HG03280 (cell line): ENCODE results near the gene ZBTB18.
"Not testable (repeated sequence)": the region's sequence is repeated elsewhere in the genome, so short reads cannot be mapped to it uniquely, and the experiment has no call there.

Experiments
- ATAC-seq: cut with Tn5 transposase; IDR thresholded peaks from one replicate; pipeline ENCODE4 v1.9.1; 2021; ENCODE audit warnings: mild to moderate bottlenecking, moderate library complexity; ENCODE audit not compliant: unreplicated experiment

ZBTB18 gene

GRCh38 chr1:244050835-244051444 lies at the start of gene ZBTB18:
Gene ZBTB18, plus strand, starts transcription at chr1:244051283. Its CDS starts 149 bp downstream, at chr1:244051432.
- no peak for ATAC-seq

GRCh38 chr1:244002721-244003120 lies 48.4 kb upstream of the ZBTB18 start:
- ATAC-seq, result no peak

- no peak for ATAC-seq
These were observed 45.6 kb upstream of the ZBTB18 start for GRCh38 chr1:244005455-244005854.

GRCh38 chr1:244006381-244006901 lies 44.6 kb upstream of the ZBTB18 start:
- no peak for ATAC-seq

- no peak for ATAC-seq
These were observed 44.1 kb upstream of the ZBTB18 start for GRCh38 chr1:244006961-244007360.

- ATAC-seq, result no peak
These were observed 40.9 kb upstream of the ZBTB18 start for GRCh38 chr1:244010191-244010590.

- ATAC-seq, result no peak
These were observed 40.4 kb upstream of the ZBTB18 start for GRCh38 chr1:244010703-244011123.

- no peak for ATAC-seq
These were observed 39.8 kb upstream of the ZBTB18 start for GRCh38 chr1:244011271-244011670.

GRCh38 chr1:244011786-244012185 lies 39.3 kb upstream of the ZBTB18 start:
- no peak for ATAC-seq

GRCh38 chr1:244012202-244012601 lies 38.9 kb upstream of the ZBTB18 start:
- ATAC-seq, result no peak

GRCh38 chr1:244013100-244013499 lies 38.0 kb upstream of the ZBTB18 start:
- ATAC-seq, result no peak

- ATAC-seq, result not testable (repeated sequence)
These were observed 36.2 kb upstream of the ZBTB18 start for GRCh38 chr1:244014862-244015261.

GRCh38 chr1:244019982-244020485 lies 31.0 kb upstream of the ZBTB18 start:
- ATAC-seq, result no peak

- ATAC-seq, result no peak
These were observed 29.7 kb upstream of the ZBTB18 start for GRCh38 chr1:244021427-244021826.

- no peak for ATAC-seq
These were observed 28.8 kb upstream of the ZBTB18 start for GRCh38 chr1:244022311-244022710.

- ATAC-seq, result no peak
These were observed 28.1 kb upstream of the ZBTB18 start for GRCh38 chr1:244022864-244023440.

- no peak for ATAC-seq
These were observed 23.5 kb upstream of the ZBTB18 start for GRCh38 chr1:244027491-244028145.

- no peak for ATAC-seq
These were observed 22.4 kb upstream of the ZBTB18 start for GRCh38 chr1:244028701-244029100.

GRCh38 chr1:244029124-244029523 lies 22.0 kb upstream of the ZBTB18 start:
- ATAC-seq, result no peak

- ATAC-seq, result no peak
These were observed 20.5 kb upstream of the ZBTB18 start for GRCh38 chr1:244030481-244031040.

- ATAC-seq, result no peak
These were observed 15.7 kb upstream of the ZBTB18 start for GRCh38 chr1:244035358-244035757.

- ATAC-seq, result no peak
These were observed 13.8 kb upstream of the ZBTB18 start for GRCh38 chr1:244037252-244037651.
